ENCODE results near the gene GALNT14. TPM values are rescaled to one million over a fixed set of nuclear protein-coding genes. Genes with fewer than 3 reads are reported as not detected.

The GALNT14 gene
- total and polyA plus RNA-seq, 2 of the 8 experiments (the other 6 are each of a cell fraction or from before 2014, with no cell fraction given): 13.0 to 13.7 TPM

DNA sequence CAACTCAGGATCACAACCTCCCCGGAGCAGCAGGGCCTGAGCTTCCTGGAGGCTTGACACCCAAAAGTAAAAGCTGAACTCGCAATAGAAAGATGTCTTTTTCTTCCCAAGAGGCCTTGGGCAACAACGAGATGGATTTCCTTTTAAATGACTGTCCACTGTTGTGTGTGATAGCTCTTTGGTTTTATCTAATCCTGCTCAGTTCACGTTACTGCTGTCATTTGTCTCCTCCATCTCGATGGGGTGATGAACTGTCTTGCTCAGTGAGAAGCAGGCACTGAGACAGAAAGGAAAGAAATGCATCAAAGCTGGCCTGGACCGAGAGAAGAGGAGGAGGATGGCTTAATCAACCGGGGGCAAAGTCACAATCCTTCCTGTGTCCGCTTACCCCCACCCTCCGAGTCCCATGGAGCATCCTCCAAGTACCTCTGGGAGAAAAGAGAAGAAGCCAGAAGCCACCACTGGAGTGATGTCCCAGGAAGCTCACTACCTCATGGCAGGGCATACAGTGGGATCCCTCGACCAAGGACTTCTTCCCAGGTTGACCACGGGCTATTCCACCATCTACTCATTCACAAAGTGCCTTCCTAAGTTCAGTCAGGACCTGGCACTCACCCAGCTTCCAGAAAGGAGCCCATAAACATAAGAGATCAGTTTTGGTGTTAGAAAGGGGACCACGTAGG lies 68.5 kb downstream of the GALNT14 start (continued):
- TF ChIP-seq RXRA (IDR thresholded peaks at IDR 0.05; ENCODE audit: insufficient read depth, low read depth, low read length) (no peak), YY1 (IDR thresholded peaks at IDR 0.05; ENCODE audit: low read depth, low read length) (no peak), SP1 (IDR thresholded peaks at IDR 0.05; ENCODE audit: low read depth, low read length) (no peak), HDAC2 (IDR thresholded peaks at IDR 0.05; ENCODE audit: borderline replicate concordance in 1 of 2, low read depth in 2 of 2, low read length in 2 of 2) (no peak), KDM4A (IDR thresholded peaks at IDR 0.05; ENCODE audit: low read depth, low read length, severe bottlenecking) (no peak), EGR1 (IDR thresholded peaks at IDR 0.05; ENCODE audit: borderline replicate concordance, low read depth, low read length) (no peak), NRF1 (IDR thresholded peaks at IDR 0.05; ENCODE audit: low read depth, low read length) (no peak)

All from H1 (cell line).